GM12864 (cell line): ENCODE measurements around the gene PAPLN.
A peak's percentile ranks its signal among the peaks of the same experiment; 100 is the strongest.

Experiments
- DNase-seq: peaks from one replicate; pipeline ENCODE4 v3.0.0-alpha.2; 2011; ENCODE audit warnings: low read depth
- H3K4me3 ChIP-seq: 2 replicates; pipeline ENCODE4 v1.5.1; 2011; ENCODE audit warnings: mild to moderate bottlenecking, low read depth, low read length, control low read depth
- CTCF ChIP-seq: IDR thresholded peaks from 2 replicates; pipeline ENCODE4 v1.5.1; 2011; ENCODE audit warnings: low read depth, mild to moderate bottlenecking, moderate library complexity, low read length, control low read depth, inconsistent platforms; ENCODE audit errors: missing control alignments

The PAPLN gene

GRCh38 chr14:73231981-73232851 is 5.1 kb upstream of the PAPLN start:
- DNase-seq: no peak
- TF ChIP-seq CTCF: peak; percentile 77
- no peak overlapping the region for H3K4me3 ChIP-seq

DNA sequence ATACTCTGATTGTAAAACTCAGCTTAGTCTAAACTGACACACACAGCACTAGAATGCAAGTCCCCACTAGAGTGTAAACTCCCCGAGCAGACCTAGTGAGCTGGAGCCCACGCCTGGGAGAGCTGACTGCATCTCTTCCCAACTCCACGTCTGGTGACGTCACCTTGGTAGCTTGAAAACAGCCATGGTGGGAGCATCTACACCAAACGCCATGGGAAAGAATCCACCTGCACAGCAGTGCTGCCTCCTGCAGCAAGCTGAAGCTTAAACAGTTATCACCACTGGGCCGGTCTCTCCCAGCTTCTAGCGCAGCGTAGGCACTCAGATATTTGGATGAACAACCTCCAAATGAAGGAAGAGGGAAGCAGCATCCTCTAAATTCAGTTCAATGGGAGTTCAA is 4.3 kb upstream of the PAPLN start:
- H3K4me3 ChIP-seq: no peak overlapping the region
- TF ChIP-seq CTCF: no peak
- no peak for DNase-seq

DNA sequence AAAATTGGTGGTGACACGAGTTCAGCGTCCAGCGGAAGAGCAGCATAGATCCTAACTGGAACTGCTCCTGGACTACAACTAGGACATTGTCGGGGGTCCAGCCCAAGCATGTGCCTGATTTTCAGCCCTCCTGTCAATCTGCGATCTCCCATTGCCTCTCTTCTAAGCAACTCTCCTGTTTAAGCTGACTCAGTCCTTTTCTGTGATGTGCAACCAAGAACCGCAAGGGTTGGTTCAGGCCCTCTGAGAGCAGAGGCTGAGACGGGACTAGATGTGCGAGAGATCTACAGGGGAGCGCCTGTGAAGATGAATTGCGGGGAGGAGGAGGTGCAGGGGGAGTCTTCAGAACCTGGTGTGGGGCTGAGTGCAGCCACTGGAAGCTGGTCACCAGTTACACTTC is 3.7 kb upstream of the PAPLN start:
- H3K4me3 ChIP-seq: no peak overlapping the region
- DNase-seq: no peak
- no peak for TF ChIP-seq CTCF

DNA sequence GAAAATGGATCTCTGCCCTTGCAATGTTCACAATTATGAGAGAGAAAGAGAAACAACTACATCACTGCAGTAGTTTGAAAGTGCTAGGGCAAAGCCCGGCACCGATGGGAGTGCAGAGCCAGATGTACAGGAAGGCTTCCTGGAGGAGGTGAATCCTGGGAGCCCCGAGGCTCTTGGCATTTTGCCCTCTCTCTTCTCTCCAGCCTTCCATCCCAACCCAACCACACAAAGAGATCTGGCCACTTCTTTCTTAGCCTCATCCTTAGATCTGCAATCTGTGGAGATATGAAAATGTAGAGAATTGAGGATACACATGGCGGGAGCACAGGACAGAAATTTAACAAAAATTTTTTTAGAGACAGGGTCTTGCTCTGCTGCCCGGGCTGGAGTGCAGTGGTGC is 3.3 kb upstream of the PAPLN start:
- no peak for DNase-seq
- H3K4me3 ChIP-seq: no peak overlapping the region
- TF ChIP-seq CTCF: no peak

DNA sequence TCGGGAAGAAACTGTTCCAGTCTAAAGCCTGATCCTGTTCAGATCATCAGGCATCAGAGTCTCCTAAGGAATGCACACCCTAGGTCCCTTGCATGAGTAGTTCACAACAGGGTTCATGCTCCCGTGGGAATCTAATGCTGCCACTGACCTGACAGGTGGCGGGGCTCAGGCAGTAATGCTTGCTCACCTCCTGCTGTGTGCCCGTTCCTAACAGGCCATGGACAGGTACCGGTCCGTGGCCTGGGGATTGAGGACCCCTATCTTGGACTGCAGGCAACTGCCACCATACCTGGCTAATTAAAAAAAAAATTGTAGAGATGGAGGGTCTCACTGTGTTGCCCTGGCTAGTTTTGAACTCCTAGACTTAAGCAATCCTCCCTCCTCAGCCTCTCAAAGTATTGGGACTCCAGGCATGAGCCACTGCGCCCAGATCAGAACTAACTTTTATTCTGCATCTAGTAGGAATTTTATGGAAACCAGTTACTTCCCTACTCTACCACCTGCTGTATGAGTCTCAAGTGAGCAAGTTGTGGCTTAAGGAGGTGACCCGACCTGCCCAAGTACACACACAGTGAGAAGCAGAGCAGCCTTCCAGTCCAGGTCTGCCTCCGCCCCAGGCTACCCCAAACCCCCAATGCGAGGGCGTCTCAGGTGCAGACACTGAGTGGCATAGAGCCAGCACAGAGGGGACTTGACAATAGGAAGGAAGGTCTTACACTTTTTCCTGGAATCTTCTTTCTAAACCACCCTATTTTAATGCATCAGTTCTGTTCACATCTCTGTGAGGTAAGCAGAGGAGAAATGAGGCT is 2.5 kb upstream of the PAPLN start:
- no peak for DNase-seq
- TF ChIP-seq CTCF: no peak
- H3K4me3 ChIP-seq: no peak overlapping the region

- no peak for DNase-seq
- no peak overlapping the region for H3K4me3 ChIP-seq
- no peak for TF ChIP-seq CTCF
These were observed 1.7 kb upstream of the PAPLN start for GRCh38 chr14:73235531-73236155.
